Activated CD4-positive, alpha-beta T cell treated with anti-CD3 and anti-CD28 coated beads, Interleukin-10, Interleukin-2, amounts not matched to agents 100 ng/mL and 50 ng/mL, durations not matched to agents 16 hours and 8 hours (primary cell): ENCODE results near the gene SLAIN1.
"Not testable (repeated sequence)": the region's sequence is repeated elsewhere in the genome, so short reads cannot be mapped to it uniquely, and the experiment has no call there.

ENCODE experiments used
- DNase-seq: peaks from one replicate; pipeline ENCODE4 v3.0.0-alpha.2; 2020

Gene SLAIN1

GRCh38 chr13:77697217-77698103 is at the start of gene SLAIN1:
Gene SLAIN1, plus strand, starts transcription at chr13:77697687. Its CDS starts 227 bp downstream, at chr13:77697914.
- peak; percentile 86 for DNase-seq

GRCh38 chr13:77650409-77650808 is 47.1 kb upstream of the SLAIN1 start:
- DNase-seq, result no peak

GRCh38 chr13:77653301-77653700 is 44.2 kb upstream of the SLAIN1 start:
- no peak for DNase-seq

GRCh38 chr13:77660016-77660415 is 37.5 kb upstream of the SLAIN1 start:
- not testable (repeated sequence) for DNase-seq

- DNase-seq, result no peak
Observed at GRCh38 chr13:77660841-77661250, 36.6 kb upstream of the SLAIN1 start.

- DNase-seq, result not testable (repeated sequence)
Observed at GRCh38 chr13:77662301-77662700, 35.2 kb upstream of the SLAIN1 start.

GRCh38 chr13:77662831-77663230 is 34.7 kb upstream of the SLAIN1 start:
- DNase-seq, result not testable (repeated sequence)

GRCh38 chr13:77674852-77675251 is 22.6 kb upstream of the SLAIN1 start:
- DNase-seq, result no peak

GRCh38 chr13:77678691-77679235 is 18.7 kb upstream of the SLAIN1 start:
- no peak for DNase-seq

GRCh38 chr13:77687799-77688198 is 9.7 kb upstream of the SLAIN1 start:
- no peak for DNase-seq

- DNase-seq, result no peak
Observed at GRCh38 chr13:77691871-77692270, 5.6 kb upstream of the SLAIN1 start.

GRCh38 chr13:77692746-77693448 is 4.6 kb upstream of the SLAIN1 start:
- DNase-seq, result no peak

- no peak for DNase-seq
Observed at GRCh38 chr13:77693449-77693940, 4.0 kb upstream of the SLAIN1 start.

GRCh38 chr13:77696006-77696878 is 1.2 kb upstream of the SLAIN1 start:
- no peak for DNase-seq

GRCh38 chr13:77696879-77697216 is 639 bp upstream of the SLAIN1 start:
- DNase-seq, result no peak

- DNase-seq, result peak; percentile 64
Observed at GRCh38 chr13:77698201-77699058, 943 bp downstream of the SLAIN1 start.

- DNase-seq, result no peak
Observed at GRCh38 chr13:77699059-77699680, 1.7 kb downstream of the SLAIN1 start.

GRCh38 chr13:77701305-77701704 is 3.8 kb downstream of the SLAIN1 start:
- no peak for DNase-seq

GRCh38 chr13:77702366-77702765 is 4.9 kb downstream of the SLAIN1 start:
- no peak for DNase-seq

GRCh38 chr13:77703408-77703807 is 5.9 kb downstream of the SLAIN1 start:
- no peak for DNase-seq

- DNase-seq, result peak; percentile 19
Observed at GRCh38 chr13:77714119-77714755, 16.8 kb downstream of the SLAIN1 start.
